Measurements from ENCODE around the gene PKLR. TPM values are rescaled to one million over a fixed set of nuclear protein-coding genes. Genes with fewer than 3 reads are reported as not detected.
"Not testable (repeated sequence)": the region's sequence is repeated elsewhere in the genome, so short reads cannot be mapped to it uniquely, and the experiment has no call there.

PKLR gene
- total RNA-seq, 2 donors from 2014 or later = not detected

GRCh38 chr1:155294520-155295182 lies 6.6 kb downstream of the PKLR start:
- intact Hi-C loops (cut with DNase I) = no loop called here
- no peak for DNase-seq (ENCODE audit: low spot score)

- intact Hi-C loops (cut with DNase I) = no loop called here
- no peak for DNase-seq (ENCODE audit: low spot score)
Observed at GRCh38 chr1:155293086-155293749, 8.0 kb downstream of the PKLR start.

- intact Hi-C loops (cut with DNase I); DNase-seq (ENCODE audit: low spot score): not testable (repeated sequence)
Observed at GRCh38 chr1:155291006-155291405, 10.2 kb downstream of the PKLR start.

GRCh38 chr1:155287987-155288543 lies 13.2 kb downstream of the PKLR start:
- DNase-seq (ENCODE audit: low spot score) = no peak
- intact Hi-C loops (cut with DNase I) = no loop called here

GRCh38 chr1:155286544-155286943 lies 14.7 kb downstream of the PKLR start:
- intact Hi-C loops (cut with DNase I) = no loop called here
- no peak for DNase-seq (ENCODE audit: low spot score)

GRCh38 chr1:155285631-155286044 lies 15.6 kb downstream of the PKLR start:
- no peak for DNase-seq (ENCODE audit: low spot score)
- intact Hi-C loops (cut with DNase I) = no loop called here

- intact Hi-C loops (cut with DNase I) = no loop called here
- no peak for DNase-seq (ENCODE audit: low spot score)
Observed at GRCh38 chr1:155285063-155285462, 16.2 kb downstream of the PKLR start.

- no peak for DNase-seq (ENCODE audit: low spot score)
- intact Hi-C loops (cut with DNase I) = no loop called here
Observed at GRCh38 chr1:155284476-155284875, 16.8 kb downstream of the PKLR start.

GRCh38 chr1:155282488-155283091 lies 18.6 kb downstream of the PKLR start:
- intact Hi-C loops (cut with DNase I) = no loop called here
- DNase-seq (ENCODE audit: low spot score) = no peak

- intact Hi-C loops (cut with DNase I) = loop anchor here (5.0 kb wide), 1 partner anchor 43 kb away; the partner anchor contains the start of gene RUSC1 (in 2 of the 2)
- DNase-seq (ENCODE audit: low spot score) = no peak
Observed at GRCh38 chr1:155279268-155279667, 22.0 kb downstream of the PKLR start.

- DNase-seq (ENCODE audit: low spot score) = no peak
- intact Hi-C loops (cut with DNase I) = loop anchor here (5.0 kb wide), 1 partner anchor 44 kb away; the partner anchor contains the start of gene RUSC1 (in 2 of the 2)
Observed at GRCh38 chr1:155278689-155279160, 22.5 kb downstream of the PKLR start.

- no peak for DNase-seq (ENCODE audit: low spot score)
- intact Hi-C loops (cut with DNase I) = loop anchor here (5.0 kb wide), 1 partner anchor 44 kb away; the partner anchor contains the start of gene RUSC1 (in 2 of the 2)
Observed at GRCh38 chr1:155277902-155278688, 23.1 kb downstream of the PKLR start.

- peak; percentile 99 for DNase-seq (ENCODE audit: low spot score)
- intact Hi-C loops (cut with DNase I) = loop anchor here (5.0 kb wide), 1 partner anchor 45 kb away; the partner anchor contains the start of gene RUSC1 (in 2 of the 2)
Observed at GRCh38 chr1:155277070-155277901, 24.0 kb downstream of the PKLR start, which contains the start of gene HCN3. HCN3 (plus strand) TSS chr1:155277463; CDS start chr1:155277591, 128 bp downstream.

GRCh38 chr1:155273343-155274245 lies 27.6 kb downstream of the PKLR start, which contains the start of gene CLK2:
CLK2 (minus strand) TSS chr1:155273504; CDS start chr1:155270977, 2,527 bp downstream.
- DNase-seq (ENCODE audit: low spot score) = peak; percentile 99
- intact Hi-C loops (cut with DNase I) = loop anchor here in 1 of 2 donors (2.0 kb wide), 1 partner anchor 17 kb away; no protein-coding TSS in a partner anchor

GRCh38 chr1:155272466-155273342 lies 28.5 kb downstream of the PKLR start:
- DNase-seq (ENCODE audit: low spot score) = peak; percentile 90
- intact Hi-C loops (cut with DNase I) = no loop called here

GRCh38 chr1:155269381-155269780 lies 31.9 kb downstream of the PKLR start:
- no peak for DNase-seq (ENCODE audit: low spot score)
- intact Hi-C loops (cut with DNase I) = no loop called here

All from posterior vena cava (tissue), 2 donors.